HG03469 (cell line): ENCODE results near the gene PLPP3.

Experiments
- ATAC-seq: cut with Tn5 transposase; IDR thresholded peaks from one replicate; pipeline ENCODE4 v1.9.1; 2021; ENCODE audit warnings: mild to moderate bottlenecking, moderate library complexity, moderate number of reproducible peaks; ENCODE audit not compliant: unreplicated experiment

PLPP3 gene

DNA sequence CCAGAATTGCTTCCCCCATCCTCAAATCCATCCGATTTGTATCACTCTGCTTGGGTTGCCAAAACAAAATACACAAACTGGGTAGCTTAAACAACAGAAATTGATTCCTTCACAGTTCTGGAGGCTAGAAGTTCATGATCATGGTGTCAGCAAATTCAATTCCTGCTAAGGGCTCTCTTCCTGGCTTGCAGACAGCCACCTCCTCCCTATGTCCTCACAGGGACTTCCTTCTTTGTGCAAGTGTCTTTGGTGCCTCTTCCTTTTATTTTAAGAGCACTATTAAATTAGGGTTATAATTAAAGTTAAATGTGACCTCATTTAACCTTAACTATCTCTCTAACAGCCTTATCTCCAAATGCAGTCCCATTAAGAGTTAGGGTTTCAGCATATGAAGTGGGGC, 112.8 kb downstream of the PLPP3 start:
- no peak for ATAC-seq

DNA sequence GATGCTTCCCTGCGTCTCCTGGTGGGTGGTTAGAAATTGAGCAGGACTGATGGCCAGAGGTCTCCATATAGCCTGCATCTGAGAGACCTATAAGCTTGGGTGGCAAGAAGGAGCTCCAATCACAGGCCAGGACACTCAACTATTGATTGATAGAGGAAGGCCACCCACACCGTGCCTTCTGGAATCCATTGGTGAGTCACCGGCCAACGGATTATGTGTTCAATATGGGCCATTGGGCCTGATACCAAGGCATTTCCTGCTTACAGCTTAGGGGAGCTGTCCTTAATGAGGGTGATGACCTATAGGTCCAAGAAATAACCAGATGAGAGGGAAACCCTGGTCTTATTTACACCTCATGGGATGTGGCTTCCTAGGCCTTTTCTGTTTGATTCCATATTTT, 115.1 kb downstream of the PLPP3 start:
- ATAC-seq, result no peak

DNA sequence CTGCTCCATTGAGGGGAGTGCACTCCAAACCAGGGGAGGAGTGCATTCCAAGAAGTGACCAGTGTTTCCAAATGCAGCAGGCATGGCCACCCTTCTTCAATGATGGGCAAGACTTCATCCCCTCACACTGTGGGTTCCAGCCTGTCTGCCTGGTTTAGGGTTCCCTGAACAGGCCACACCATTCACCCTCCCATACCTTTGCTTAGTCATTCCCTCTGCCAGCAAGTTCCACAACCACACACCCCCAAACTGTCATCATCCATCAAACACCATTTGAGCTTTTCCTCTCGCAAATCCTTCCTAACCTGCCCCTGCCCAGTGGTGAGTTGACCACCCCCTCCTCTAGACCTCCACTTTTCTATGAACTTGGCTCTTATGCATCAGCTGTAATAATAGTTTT, 116.0 kb downstream of the PLPP3 start:
- ATAC-seq, result no peak

DNA sequence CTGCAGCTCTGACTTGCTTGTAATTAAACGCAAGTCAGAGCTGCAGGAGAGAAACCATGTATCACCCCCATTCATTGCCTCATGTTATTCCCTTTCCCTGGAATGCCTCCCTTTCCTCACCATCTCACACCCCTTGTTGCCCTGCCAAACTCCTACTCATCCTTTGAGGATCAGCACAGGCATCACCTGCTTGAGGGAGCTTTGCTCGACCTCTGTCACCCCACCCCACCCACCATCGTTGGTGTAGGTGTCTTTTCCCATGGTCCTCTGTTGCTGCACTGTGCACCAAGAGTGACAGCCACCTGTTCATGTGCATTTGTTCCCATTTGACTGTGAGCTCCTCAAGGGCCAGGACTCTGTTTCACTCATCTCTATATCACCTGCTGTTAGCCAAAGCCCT, 117.2 kb downstream of the PLPP3 start:
- no peak for ATAC-seq

- no peak for ATAC-seq
Measured at GRCh38 chr1:56461158-56462127, 117.9 kb downstream of the PLPP3 start.

GRCh38 chr1:56459260-56459659, 120.1 kb downstream of the PLPP3 start:
- ATAC-seq, result no peak

GRCh38 chr1:56457756-56458375, 121.5 kb downstream of the PLPP3 start:
- no peak for ATAC-seq

DNA sequence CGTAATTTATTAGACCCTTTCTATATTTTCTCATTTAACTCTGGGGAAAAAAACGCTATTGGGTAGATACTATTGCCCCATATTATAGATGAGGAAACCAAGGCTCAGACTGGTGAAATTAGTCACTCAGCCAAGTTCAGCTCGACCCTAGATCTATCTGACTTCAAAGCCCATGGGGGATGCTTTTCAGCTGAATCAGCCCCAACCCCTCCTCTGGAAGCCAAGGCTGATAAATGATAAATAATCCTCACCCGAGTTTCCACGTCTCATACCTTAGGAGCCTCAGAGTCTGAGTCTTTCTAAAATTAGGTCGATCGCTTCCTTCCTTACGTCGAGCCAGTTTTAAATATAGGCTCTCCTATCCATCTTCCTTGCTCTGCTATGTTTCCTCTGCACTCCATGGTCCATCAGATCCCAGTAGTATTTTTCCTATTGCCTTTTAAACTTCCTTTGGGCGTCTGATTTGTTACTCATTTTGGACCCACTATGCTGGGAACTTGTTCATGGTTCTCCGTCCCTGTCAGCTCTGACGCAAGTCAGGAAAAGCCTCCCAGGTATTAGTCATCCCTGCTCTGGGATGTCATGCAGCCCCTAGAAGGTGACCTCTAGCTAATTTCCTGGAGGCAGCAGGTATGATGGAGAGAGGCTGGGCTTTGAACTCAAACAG, 122.8 kb downstream of the PLPP3 start:
- no peak for ATAC-seq

GRCh38 chr1:56453417-56454078, 125.8 kb downstream of the PLPP3 start:
- ATAC-seq, result no peak

- ATAC-seq, result no peak
Measured at GRCh38 chr1:56453016-56453415, 126.3 kb downstream of the PLPP3 start.

DNA sequence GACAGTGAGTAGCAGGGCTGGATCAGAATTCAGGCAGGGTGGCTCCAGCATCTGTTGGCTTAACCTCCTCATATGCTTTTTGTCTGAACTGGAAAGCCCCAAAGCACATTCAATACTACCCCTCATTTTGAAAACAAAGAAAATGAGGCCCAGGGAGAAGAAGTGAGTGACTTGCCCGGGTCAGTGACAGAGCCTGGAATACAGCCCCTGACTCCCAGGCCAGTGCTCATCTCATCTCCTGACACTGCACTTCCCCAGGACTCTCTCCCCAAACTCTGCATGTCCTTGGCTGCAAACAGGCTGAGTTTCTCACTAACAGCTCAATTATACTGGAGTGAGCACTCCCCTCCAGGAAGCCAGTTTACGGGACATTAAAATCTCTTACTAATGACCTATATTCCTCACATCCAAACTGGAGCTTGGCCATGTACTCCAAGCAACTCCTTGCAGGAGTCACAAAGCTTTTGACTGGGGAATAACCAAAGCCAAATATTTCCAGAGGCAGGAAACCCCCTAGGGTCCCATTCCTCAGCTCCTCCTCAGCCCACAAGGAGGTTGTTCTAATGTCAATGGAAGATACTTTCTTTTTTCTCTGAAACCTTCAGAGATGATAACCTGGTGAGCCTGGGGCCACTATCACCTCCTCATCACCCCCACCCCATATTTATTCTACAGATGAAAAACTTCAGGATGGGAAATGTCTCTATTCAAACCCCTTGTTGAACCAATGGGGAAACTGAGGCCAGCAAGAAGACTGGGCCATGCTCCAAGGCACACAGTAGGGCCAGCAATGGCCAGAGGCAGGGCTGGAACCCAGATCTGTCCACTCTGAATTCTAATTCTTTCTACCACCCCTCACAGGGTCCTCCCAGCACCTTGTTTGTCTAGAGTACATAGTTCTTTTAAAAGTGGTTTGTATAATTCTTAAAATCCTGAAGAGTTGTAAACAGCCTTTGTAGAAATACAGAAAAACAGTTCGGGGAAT, 127.0 kb downstream of the PLPP3 start:
- no peak for ATAC-seq

GRCh38 chr1:56451491-56451890, 127.9 kb downstream of the PLPP3 start:
- no peak for ATAC-seq

GRCh38 chr1:56450004-56450666, 129.2 kb downstream of the PLPP3 start:
- no peak for ATAC-seq

- ATAC-seq, result no peak
Measured at GRCh38 chr1:56448529-56449300, 130.6 kb downstream of the PLPP3 start.

- ATAC-seq, result no peak
Measured at GRCh38 chr1:56447823-56448222, 131.5 kb downstream of the PLPP3 start.

- no peak for ATAC-seq
Measured at GRCh38 chr1:56446531-56447098, 132.7 kb downstream of the PLPP3 start.

- ATAC-seq, result no peak
Measured at GRCh38 chr1:56444960-56445646, 134.3 kb downstream of the PLPP3 start.
